GM06990 (cell line): ENCODE data around the gene MRPL3.

Experiments used
- DNase-seq: peaks from one replicate; pipeline ENCODE4 v3.0.0-alpha.2; 2011; ENCODE audit not compliant: insufficient read length; ENCODE audit errors: extremely low read depth
- H3K27me3 ChIP-seq: replicated peaks from 2 replicates; pipeline ENCODE4 v1.6.0; 2011; ENCODE audit warnings: low read length; ENCODE audit not compliant: control insufficient read depth, insufficient read depth
- H3K36me3 ChIP-seq: 2 replicates; pipeline ENCODE4 v1.5.1; 2011; ENCODE audit warnings: low read length; ENCODE audit not compliant: control insufficient read depth, insufficient read depth
- H3K4me3 ChIP-seq: replicated peaks from 2 replicates; pipeline ENCODE4 v1.5.1; 2011; ENCODE audit warnings: low read depth, mild to moderate bottlenecking, control low read depth, low read length
- TF ChIP-seq, protein P1 (sequence below): IDR thresholded peaks from 2 replicates; pipeline ENCODE4 v1.5.1; 2011; ENCODE audit warnings: low read length, control low read depth, mild to moderate bottlenecking, inconsistent platforms; ENCODE audit not compliant: insufficient read depth, poor library complexity, severe bottlenecking

Gene MRPL3

GRCh38 chr3:131435000-131435399 lies 67.8 kb downstream of the MRPL3 start:
- DNase-seq, result no peak
- Histone ChIP-seq H3K27me3 (no peaks in the 10 kb centered on the region), H3K36me3 (no peaks in the 10 kb centered on the region), H3K4me3 (no peak overlapping the region)
- TF ChIP-seq, protein P1, sequence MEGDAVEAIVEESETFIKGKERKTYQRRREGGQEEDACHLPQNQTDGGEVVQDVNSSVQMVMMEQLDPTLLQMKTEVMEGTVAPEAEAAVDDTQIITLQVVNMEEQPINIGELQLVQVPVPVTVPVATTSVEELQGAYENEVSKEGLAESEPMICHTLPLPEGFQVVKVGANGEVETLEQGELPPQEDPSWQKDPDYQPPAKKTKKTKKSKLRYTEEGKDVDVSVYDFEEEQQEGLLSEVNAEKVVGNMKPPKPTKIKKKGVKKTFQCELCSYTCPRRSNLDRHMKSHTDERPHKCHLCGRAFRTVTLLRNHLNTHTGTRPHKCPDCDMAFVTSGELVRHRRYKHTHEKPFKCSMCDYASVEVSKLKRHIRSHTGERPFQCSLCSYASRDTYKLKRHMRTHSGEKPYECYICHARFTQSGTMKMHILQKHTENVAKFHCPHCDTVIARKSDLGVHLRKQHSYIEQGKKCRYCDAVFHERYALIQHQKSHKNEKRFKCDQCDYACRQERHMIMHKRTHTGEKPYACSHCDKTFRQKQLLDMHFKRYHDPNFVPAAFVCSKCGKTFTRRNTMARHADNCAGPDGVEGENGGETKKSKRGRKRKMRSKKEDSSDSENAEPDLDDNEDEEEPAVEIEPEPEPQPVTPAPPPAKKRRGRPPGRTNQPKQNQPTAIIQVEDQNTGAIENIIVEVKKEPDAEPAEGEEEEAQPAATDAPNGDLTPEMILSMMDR, result no peak

- TF ChIP-seq, protein P1, result no peak
- Histone ChIP-seq H3K27me3 (no peaks in the 10 kb centered on the region), H3K36me3 (no peaks in the 10 kb centered on the region), H3K4me3 (no peak overlapping the region)
- no peak for DNase-seq
Measured at GRCh38 chr3:131432441-131432840, 70.3 kb downstream of the MRPL3 start.

DNA sequence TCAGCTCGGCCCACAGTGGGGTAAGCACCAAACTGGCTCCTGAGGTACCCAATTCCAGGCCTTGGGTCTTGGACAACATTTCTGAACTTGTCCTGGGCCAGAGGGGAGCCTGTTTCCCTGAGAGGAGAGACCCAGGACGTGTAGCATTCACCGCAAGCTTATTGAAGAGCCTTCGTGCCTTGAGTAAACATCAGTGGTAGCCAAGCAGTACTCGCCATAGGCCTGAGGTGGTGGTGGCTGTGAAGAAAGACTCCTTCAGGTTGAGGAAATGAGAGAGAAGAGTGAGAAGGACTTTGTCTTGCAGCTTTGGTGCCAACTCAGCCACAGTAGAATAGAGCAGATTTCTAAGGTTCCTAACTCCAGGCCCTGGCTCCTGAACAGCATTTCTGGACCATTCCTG lies 71.0 kb downstream of the MRPL3 start:
- Histone ChIP-seq H3K27me3 (no peaks in the 10 kb centered on the region), H3K36me3 (no peaks in the 10 kb centered on the region), H3K4me3 (no peak overlapping the region)
- no peak for DNase-seq
- TF ChIP-seq, protein P1, result no peak

GRCh38 chr3:131427226-131427625 lies 75.5 kb downstream of the MRPL3 start:
- TF ChIP-seq, protein P1, result no peak
- Histone ChIP-seq H3K36me3 (no peaks in the 10 kb centered on the region), H3K27me3 (no peaks in the 10 kb centered on the region), H3K4me3 (no peak overlapping the region)
- no peak for DNase-seq

GRCh38 chr3:131421957-131422498 lies 80.7 kb downstream of the MRPL3 start:
- no peaks in the 10 kb centered on the region for H3K36me3 ChIP-seq
- H3K27me3 ChIP-seq, result no peaks in the 10 kb centered on the region
- TF ChIP-seq, protein P1, result no peak
- DNase-seq, result no peak
- H3K4me3 ChIP-seq, result no peak overlapping the region

DNA sequence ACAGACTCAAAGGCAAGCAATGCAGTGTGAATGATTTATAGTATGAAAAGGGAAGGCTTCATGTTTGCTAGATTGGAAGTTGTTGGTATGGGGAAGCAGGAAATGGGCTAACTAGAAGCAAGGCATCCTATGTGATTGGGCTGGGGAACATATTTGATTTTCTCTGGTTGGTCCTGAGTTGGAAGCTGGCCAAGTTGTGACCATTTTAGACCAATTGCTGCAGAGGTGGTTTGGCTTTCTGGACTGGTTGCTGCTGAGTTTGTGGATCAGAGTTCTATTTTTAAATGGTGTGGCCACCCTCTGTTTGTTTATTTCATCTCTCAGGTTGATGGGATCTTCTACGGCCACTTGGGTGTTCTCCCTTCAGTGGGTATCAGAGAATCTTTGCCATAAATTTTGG lies 81.5 kb downstream of the MRPL3 start:
- TF ChIP-seq, protein P1, result no peak
- no peak overlapping the region for H3K4me3 ChIP-seq
- DNase-seq, result no peak
- no peaks in the 10 kb centered on the region for H3K36me3 ChIP-seq
- H3K27me3 ChIP-seq, result no peaks in the 10 kb centered on the region
